ENCODE results near the gene PNP.
"Not testable (repeated sequence)": the region's sequence is repeated elsewhere in the genome, so short reads cannot be mapped to it uniquely, and the experiment has no call there.

PNP gene

GRCh38 chr14:20469242-20469889, at the start of gene PNP:
Gene PNP (plus strand): TSS chr14:20469406. CDS start chr14:20469525, 119 bp downstream.
- peak; percentile 83 to 87 (median 85) for DNase-seq (ENCODE audit: low read depth in 2 of 3, low spot score in 1 of 3)

GRCh38 chr14:20419419-20419818, 49.8 kb upstream of the PNP start:
- DNase-seq (ENCODE audit: low read depth in 2 of 3, low spot score in 1 of 3): no peak

DNA sequence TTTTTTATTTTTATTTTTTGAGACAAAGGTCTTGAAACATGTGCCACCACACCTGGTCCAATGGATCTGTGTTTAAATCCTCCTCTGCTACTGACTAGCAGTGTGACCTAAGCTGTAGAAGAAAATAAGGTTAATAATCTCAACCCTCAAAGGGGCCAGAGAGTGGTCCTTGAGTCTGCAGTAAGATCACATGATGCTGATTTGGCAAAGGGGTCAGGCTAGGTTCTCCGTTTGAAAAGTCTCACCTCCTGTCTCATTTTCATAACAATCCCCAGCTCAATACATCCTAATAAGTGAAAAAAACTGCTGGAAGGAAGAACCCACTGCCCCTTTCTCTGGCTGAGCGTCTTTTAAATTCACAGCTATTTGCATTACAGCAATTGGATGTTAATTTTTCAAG, 47.9 kb upstream of the PNP start:
- no peak for DNase-seq (ENCODE audit: low read depth in 2 of 3, low spot score in 1 of 3)

DNA sequence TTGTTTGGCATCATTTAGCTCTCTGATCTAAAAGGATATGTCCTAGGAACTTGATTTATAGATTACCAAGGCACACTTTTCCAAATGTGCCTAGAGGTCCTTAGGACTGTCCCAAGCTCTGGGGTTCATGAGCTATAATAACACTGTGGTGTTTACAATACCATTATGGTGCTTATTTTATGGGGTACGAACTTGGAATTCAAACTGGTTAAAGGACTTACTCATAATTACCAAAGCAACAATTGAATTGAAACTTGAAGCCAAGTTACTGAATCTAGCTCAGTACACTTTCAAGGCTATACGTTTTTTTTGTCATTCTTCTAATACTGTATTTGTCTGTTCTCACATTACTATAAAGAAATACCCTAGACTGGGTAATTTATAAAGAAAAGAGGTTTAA, 46.3 kb upstream of the PNP start:
- DNase-seq (ENCODE audit: low read depth in 2 of 3, low spot score in 1 of 3): no peak

GRCh38 chr14:20424851-20425250, 44.4 kb upstream of the PNP start:
- DNase-seq (ENCODE audit: low read depth in 2 of 3, low spot score in 1 of 3): no peak

- no peak for DNase-seq (ENCODE audit: low read depth in 2 of 3, low spot score in 1 of 3)
Measured at GRCh38 chr14:20427231-20428009, 41.8 kb upstream of the PNP start.

DNA sequence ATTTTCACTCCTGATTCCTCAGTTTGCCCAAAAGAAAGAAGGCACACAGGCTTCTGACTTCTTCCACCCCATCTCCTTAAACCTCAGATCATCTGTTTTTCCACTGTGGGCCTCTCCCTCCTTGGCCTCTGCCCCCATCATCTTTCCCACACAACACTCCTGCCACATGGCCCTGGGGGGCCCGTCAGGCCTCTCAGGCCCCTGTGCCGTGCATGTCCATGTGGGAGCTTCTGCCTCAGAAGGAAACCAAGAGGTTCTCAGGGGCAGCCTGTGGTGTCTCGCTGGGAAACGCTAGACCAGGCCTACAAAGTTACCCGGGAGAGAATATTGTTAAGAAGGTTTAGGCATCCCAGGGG, 41.2 kb upstream of the PNP start:
- no peak for DNase-seq (ENCODE audit: low read depth in 2 of 3, low spot score in 1 of 3)

GRCh38 chr14:20428802-20429201, 40.4 kb upstream of the PNP start:
- DNase-seq (ENCODE audit: low read depth in 2 of 3, low spot score in 1 of 3): no peak

DNA sequence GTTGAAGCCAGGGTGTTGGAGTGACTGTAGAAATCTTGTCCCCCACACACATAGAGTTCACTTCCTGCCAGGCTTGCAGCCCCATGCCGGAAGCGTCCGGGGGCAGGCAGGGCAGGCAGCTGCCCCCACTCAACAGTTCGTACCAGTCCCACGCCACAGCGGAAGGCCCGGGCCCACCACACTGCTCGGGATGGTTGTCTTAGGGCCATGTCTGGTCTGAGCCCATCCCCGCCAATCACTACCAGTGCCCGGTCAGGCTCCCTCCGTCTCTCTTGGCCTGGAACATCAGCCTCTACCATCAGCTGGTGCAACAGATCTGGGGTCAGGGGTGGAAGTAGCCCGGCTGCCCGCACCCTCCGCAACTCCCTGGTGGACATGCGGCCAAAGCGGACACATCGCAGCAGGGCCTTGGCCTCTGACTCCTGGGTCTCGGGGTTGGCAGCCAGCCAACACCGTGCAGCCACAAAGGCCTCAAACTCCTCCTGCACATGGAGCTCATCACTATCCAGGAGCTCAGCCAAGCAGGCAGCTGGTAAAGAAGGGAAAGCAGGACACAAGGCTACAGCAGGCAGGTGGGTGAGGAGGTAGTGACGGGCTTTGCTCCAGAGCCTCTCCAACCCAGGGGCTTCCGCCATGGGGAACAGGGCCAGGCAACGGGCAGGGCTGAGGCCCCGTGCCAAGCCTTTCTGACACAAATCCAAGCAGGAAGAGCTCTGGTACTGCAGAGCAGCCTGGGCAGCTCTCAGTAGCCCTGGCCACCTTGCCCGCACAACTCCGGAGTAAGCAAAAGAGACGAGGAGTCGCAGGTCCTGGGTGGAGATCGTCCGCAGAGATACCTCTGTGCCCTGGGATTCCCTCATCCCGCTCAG, 39.2 kb upstream of the PNP start:
- no peak for DNase-seq (ENCODE audit: low read depth in 2 of 3, low spot score in 1 of 3)

GRCh38 chr14:20434701-20435581, 34.3 kb upstream of the PNP start:
- no peak for DNase-seq (ENCODE audit: low read depth in 2 of 3, low spot score in 1 of 3)

GRCh38 chr14:20435582-20436362, 33.4 kb upstream of the PNP start, which contains the start of gene KLHL33:
Gene KLHL33 (minus strand): TSS chr14:20436166. CDS start chr14:20435811, 355 bp downstream.
- no peak for DNase-seq (ENCODE audit: low read depth in 2 of 3, low spot score in 1 of 3)

- no peak for DNase-seq (ENCODE audit: low read depth in 2 of 3, low spot score in 1 of 3)
Measured at GRCh38 chr14:20436363-20436755, 32.8 kb upstream of the PNP start.

DNA sequence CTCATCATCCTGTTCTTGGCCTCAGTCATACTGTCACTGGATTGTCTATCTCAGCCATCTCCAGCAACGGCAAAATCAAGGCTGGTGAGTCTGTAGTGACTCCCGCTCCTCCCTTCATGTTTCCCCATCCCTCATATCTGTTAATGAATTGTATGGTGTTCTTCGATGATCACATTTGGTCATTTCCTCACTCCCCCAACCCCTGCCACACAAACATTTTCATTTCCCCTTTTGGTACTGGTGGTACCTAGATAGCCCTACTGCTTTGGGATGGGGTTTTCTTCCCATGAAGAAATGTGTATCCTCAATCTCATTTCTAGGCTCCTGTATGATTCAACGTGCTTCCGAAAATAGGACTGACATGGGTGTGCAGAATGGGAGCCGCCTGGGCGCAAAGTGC, 30.5 kb upstream of the PNP start:
- no peak for DNase-seq (ENCODE audit: low read depth in 2 of 3, low spot score in 1 of 3)

- no peak for DNase-seq (ENCODE audit: low read depth in 2 of 3, low spot score in 1 of 3)
Measured at GRCh38 chr14:20440465-20440864, 28.7 kb upstream of the PNP start.

DNA sequence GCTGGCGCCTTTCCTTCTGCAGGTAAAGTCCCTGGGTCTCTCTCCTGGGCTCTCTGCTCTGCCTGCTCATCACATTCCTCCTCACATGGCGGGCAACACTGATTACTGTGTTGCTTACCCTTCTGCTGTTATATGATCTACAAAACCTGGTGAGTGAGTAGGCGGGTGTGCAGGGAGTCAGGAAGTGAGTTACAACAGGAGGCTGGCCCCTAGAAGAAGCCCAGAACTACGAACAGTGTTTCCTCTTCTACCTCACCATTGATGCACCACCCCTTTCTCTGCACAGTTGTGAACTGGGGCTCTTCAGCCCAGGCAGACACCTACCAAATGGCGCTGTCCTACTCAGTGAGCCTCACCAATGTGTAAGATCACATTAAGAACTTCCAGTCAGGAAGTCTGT, 28.3 kb upstream of the PNP start:
- no peak for DNase-seq (ENCODE audit: low read depth in 2 of 3, low spot score in 1 of 3)

DNA sequence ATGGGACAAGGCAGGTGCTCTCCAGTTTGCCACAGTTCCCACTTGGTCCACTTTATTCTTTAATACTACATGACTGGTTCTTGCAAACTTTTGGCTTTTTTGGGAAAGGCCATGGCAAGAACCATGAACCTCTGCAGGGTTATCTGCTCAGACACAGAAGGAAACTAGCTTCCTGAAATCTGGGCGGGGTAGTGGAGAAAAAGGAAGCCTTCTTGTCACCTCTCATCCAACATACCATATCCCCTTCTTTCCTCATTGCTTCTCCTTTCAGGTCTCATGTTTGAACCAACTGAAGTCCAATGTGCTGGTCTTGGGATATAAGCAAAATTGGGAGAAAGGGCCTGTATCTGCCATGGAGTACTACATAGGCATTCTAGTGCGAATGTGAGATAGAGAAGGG, 27.7 kb upstream of the PNP start:
- DNase-seq (ENCODE audit: low read depth in 2 of 3, low spot score in 1 of 3): no peak

DNA sequence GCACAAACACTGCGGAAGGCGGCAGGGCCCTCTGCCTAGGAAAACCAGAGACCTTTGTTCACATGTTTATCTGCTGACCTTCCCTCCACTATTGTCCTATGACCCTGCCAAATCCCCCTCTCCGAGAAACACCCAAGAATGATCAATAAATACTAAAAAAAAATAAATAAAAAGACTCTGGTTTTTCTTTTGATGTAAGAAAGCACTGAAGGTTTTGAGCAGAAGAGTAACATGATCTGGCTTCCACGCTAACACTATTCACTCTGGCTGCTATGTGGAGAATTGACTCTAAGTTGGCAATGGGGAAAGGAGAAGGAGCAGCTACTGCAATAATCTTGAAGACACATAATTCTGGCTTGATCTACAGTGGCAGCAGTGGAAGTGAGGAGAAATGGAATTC, 25.6 kb upstream of the PNP start:
- DNase-seq (ENCODE audit: low read depth in 2 of 3, low spot score in 1 of 3): not testable (repeated sequence)

DNA sequence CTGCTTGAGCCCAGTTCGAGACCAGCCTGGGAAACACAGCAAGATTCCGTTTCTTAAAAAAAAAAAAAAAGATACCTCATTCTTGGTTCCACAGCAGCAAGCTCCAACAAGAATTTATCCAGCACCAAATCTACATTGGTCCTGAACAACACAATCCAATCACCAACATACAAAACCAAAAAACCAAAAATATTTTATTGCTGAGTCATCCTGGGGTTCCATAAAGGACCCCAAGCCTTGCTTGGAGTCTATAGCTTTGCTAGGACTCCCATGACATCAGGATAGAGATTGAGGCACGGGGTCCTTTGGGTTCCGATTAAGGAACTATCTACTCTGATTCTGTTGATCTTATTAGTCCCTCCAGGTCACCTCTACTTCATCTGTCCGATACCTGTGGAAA, 22.3 kb upstream of the PNP start:
- DNase-seq (ENCODE audit: low read depth in 2 of 3, low spot score in 1 of 3): no peak

DNA sequence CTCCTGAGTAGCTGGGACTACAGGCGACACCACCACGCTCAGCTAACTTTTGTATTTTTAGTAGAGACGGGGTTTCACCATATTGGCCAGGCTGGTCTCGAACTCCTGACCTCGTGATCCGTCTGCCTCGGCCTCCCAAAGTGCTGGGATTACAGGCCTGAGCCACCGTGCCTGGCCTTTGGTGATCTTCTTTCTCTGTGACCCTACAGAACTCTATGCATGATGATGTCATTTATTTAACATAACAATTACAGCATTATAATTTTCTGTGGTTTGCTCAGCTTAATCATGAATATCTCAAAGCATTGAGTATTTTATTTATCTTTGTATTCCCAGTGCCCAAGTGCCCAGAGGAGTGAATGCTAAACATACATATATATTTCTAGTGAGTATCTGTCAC, 16.4 kb upstream of the PNP start:
- DNase-seq (ENCODE audit: low read depth in 2 of 3, low spot score in 1 of 3): not testable (repeated sequence)
